HEK293 (cell line): ENCODE data around the gene ZNF260.

Source experiments
- CTCF ChIA-PET: fragments of 350-600 bp; formaldehyde crosslinking; extraction: SDS; loops from one replicate; lab custom pipeline; 2021; ENCODE audit warnings: antibody characterized with exemption; lab: Yijun Ruan, JAX
- POLR2A ChIA-PET: fragments of 300-600 bp; formaldehyde crosslinking; extraction: SDS; loops from one replicate; lab custom pipeline; 2020; ENCODE audit warnings: antibody characterized with exemption, inconsistent platforms; lab: Yijun Ruan, JAX
- H3K27ac ChIP-seq: fragments of 200-500 bp; sonication (Bioruptor generic); 2 replicates; pipeline ENCODE4 v1.5.1; 2014; ENCODE audit warnings: low read depth, low read length, control low read depth, inconsistent platforms; ENCODE audit errors: extremely low read depth
- H3K36me3 ChIP-seq, 2 experiments: fragments of 200-500 bp in 1 of 2; sonication (Bioruptor generic) in 1 of 2; 1 replicate in 1 of 2; 2 replicates in 1 of 2; pipeline ENCODE4 v1.5.1; 2014 to 2017; ENCODE audit warnings: inconsistent platforms in 2 of 2, low read length in 2 of 2; ENCODE audit not compliant: control insufficient read depth in 2 of 2, insufficient read depth in 1 of 2
- H3K4me1 ChIP-seq: fragments of 200-500 bp; sonication (Bioruptor generic); 2 replicates; pipeline ENCODE4 v1.5.1; 2014; ENCODE audit warnings: mild to moderate bottlenecking, low read length, inconsistent platforms; ENCODE audit not compliant: control insufficient read depth, insufficient read depth
- H3K4me3 ChIP-seq: 2 replicates; pipeline ENCODE4 v1.5.1; 2011; ENCODE audit warnings: low read depth, mild to moderate bottlenecking, control low read depth, low read length, moderate library complexity
- H3K9me3 ChIP-seq: fragments of 200-500 bp; sonication (Bioruptor generic); 2 replicates; pipeline ENCODE4 v1.5.1; 2014; ENCODE audit warnings: low read depth, low read length, inconsistent platforms; ENCODE audit not compliant: control insufficient read depth, insufficient read depth
- HOXD13 ChIP-seq: sonication (generic); formaldehyde crosslinking; IDR thresholded peaks from 2 replicates; pipeline ENCODE4 v1.8.0; 2022; ENCODE audit warnings: missing genetic modification reagents, borderline replicate concordance
- KLF16 ChIP-seq: fragments of 450-650 bp; formaldehyde crosslinking; IDR thresholded peaks from 2 replicates; pipeline ENCODE4 v1.5.1; 2017; ENCODE audit warnings: missing biosample characterization, missing genetic modification characterization
- KLF9 ChIP-seq: fragments of 450-650 bp; formaldehyde crosslinking; IDR thresholded peaks from 2 replicates; pipeline ENCODE4 v1.5.1; 2016; ENCODE audit warnings: missing biosample characterization, missing genetic modification characterization, low read depth
- MEIS1 ChIP-seq: sonication (generic); formaldehyde crosslinking; IDR thresholded peaks from 2 replicates; pipeline ENCODE4 v1.8.1; 2022; ENCODE audit warnings: missing genetic modification reagents, mild to moderate bottlenecking, borderline replicate concordance
- SP3 ChIP-seq: fragments of 450-650 bp; formaldehyde crosslinking; IDR thresholded peaks from 2 replicates; pipeline ENCODE4 v1.5.1; 2016; ENCODE audit warnings: missing biosample characterization, missing genetic modification characterization
- YY1 ChIP-seq: fragments of 450-650 bp; formaldehyde crosslinking; IDR thresholded peaks from 2 replicates; pipeline ENCODE4 v1.5.1; 2018; ENCODE audit warnings: missing biosample characterization, missing genetic modification characterization
- ZBTB20 ChIP-seq: fragments of 450-650 bp; formaldehyde crosslinking; IDR thresholded peaks from 2 replicates; pipeline ENCODE4 v1.5.1; 2016; ENCODE audit warnings: missing biosample characterization, missing genetic modification characterization
- ZNF169 ChIP-seq: fragments of 450-650 bp; formaldehyde crosslinking; IDR thresholded peaks from 2 replicates; pipeline ENCODE4 v1.5.1; 2016; ENCODE audit warnings: missing biosample characterization, missing genetic modification characterization
- ZNF19 ChIP-seq: fragments of 450-650 bp; formaldehyde crosslinking; IDR thresholded peaks from 2 replicates; pipeline ENCODE4; 2016; ENCODE audit warnings: missing biosample characterization, missing genetic modification characterization, low read depth
- ZNF292 ChIP-seq: fragments of 450-650 bp; formaldehyde crosslinking; IDR thresholded peaks from 2 replicates; pipeline ENCODE4 v1.5.1; 2016; ENCODE audit warnings: low read depth, missing biosample characterization, missing genetic modification characterization, borderline replicate concordance
- ZNF302 ChIP-seq: fragments of 450-650 bp; formaldehyde crosslinking; IDR thresholded peaks from 2 replicates; pipeline ENCODE4 v1.5.1; 2016; ENCODE audit warnings: missing biosample characterization, missing genetic modification characterization, low read depth
- ZNF416 ChIP-seq: fragments of 450-650 bp; formaldehyde crosslinking; IDR thresholded peaks from 2 replicates; pipeline ENCODE4 v1.5.1; 2016; ENCODE audit warnings: missing biosample characterization, missing genetic modification characterization
- ZNF48 ChIP-seq: fragments of 450-650 bp; formaldehyde crosslinking; IDR thresholded peaks from 2 replicates; pipeline ENCODE4 v1.5.1; 2016; ENCODE audit warnings: missing biosample characterization, missing genetic modification characterization
- ZNF513 ChIP-seq: fragments of 450-650 bp; IDR thresholded peaks from 2 replicates; pipeline ENCODE4 v1.5.1; 2018; ENCODE audit warnings: missing biosample characterization, missing genetic modification characterization
- ZNF549 ChIP-seq: fragments of 450-650 bp; IDR thresholded peaks from 2 replicates; pipeline ENCODE4 v1.5.1; 2018; ENCODE audit warnings: missing biosample characterization, missing genetic modification characterization, mild to moderate bottlenecking, inconsistent platforms, moderate library complexity
- ZNF555 ChIP-seq: fragments of 450-650 bp; formaldehyde crosslinking; conservative IDR thresholded peaks from 2 replicates; pipeline ENCODE4 v1.5.1; 2017; ENCODE audit warnings: missing biosample characterization, mild to moderate bottlenecking, missing genetic modification characterization, inconsistent platforms
- ZNF558 ChIP-seq: fragments of 450-650 bp; formaldehyde crosslinking; IDR thresholded peaks from 2 replicates; pipeline ENCODE4 v1.5.1; 2016; ENCODE audit warnings: missing biosample characterization, missing genetic modification characterization
- ZNF596 ChIP-seq: fragments of 450-650 bp; IDR thresholded peaks from 2 replicates; pipeline ENCODE4 v1.5.0; 2018; ENCODE audit warnings: missing biosample characterization, mild to moderate bottlenecking, missing genetic modification characterization, moderate library complexity
- ZNF658 ChIP-seq: fragments of 450-650 bp; formaldehyde crosslinking; IDR thresholded peaks from 2 replicates; pipeline ENCODE4; 2016; ENCODE audit warnings: missing biosample characterization, missing genetic modification characterization
- ZNF768 ChIP-seq: fragments of 450-650 bp; formaldehyde crosslinking; IDR thresholded peaks from 2 replicates; pipeline ENCODE4 v1.5.1; 2018; ENCODE audit warnings: missing biosample characterization, mild to moderate bottlenecking, missing genetic modification characterization
- ZNF785 ChIP-seq: fragments of 450-650 bp; formaldehyde crosslinking; IDR thresholded peaks from 2 replicates; pipeline ENCODE4 v1.5.1; 2016; ENCODE audit warnings: missing biosample characterization, missing genetic modification characterization
- ZNF791 ChIP-seq: fragments of 450-650 bp; formaldehyde crosslinking; IDR thresholded peaks from 2 replicates; pipeline ENCODE4 v1.5.1; 2016; ENCODE audit warnings: missing biosample characterization, missing genetic modification characterization
- ZNF837 ChIP-seq: fragments of 450-650 bp; formaldehyde crosslinking; IDR thresholded peaks from 2 replicates; pipeline ENCODE4 v1.5.1; 2016; ENCODE audit warnings: missing biosample characterization, missing genetic modification characterization
- TF ChIP-seq, protein P1 (sequence below): fragments of 450-650 bp; formaldehyde crosslinking; IDR thresholded peaks from 2 replicates; pipeline ENCODE4 v1.5.1; 2016; ENCODE audit warnings: missing biosample characterization, missing genetic modification characterization, low read depth
- TF ChIP-seq, protein P2 (sequence below): fragments of 450-650 bp; formaldehyde crosslinking; IDR thresholded peaks from 2 replicates; pipeline ENCODE4 v1.5.1; 2016; ENCODE audit warnings: missing biosample characterization, missing genetic modification characterization
- TF ChIP-seq, protein P3 (sequence below): fragments of 450-650 bp; formaldehyde crosslinking; IDR thresholded peaks from 2 replicates; pipeline ENCODE4 v1.5.1; 2016; ENCODE audit warnings: missing biosample characterization, missing genetic modification characterization
- TF ChIP-seq, protein P4 (sequence below): fragments of 450-650 bp; formaldehyde crosslinking; conservative IDR thresholded peaks from 2 replicates; pipeline ENCODE4 v1.5.1; 2016; ENCODE audit warnings: low read depth, missing biosample characterization, missing genetic modification characterization

Gene ZNF260

GRCh38 chr19:36564391-36564790, 36.3 kb upstream of the ZNF260 start:
- Histone ChIP-seq H3K27ac (no peak overlapping the region), H3K4me1 (no peaks in the 10 kb centered on the region), H3K4me3 (no peak overlapping the region), H3K9me3 (peaks cover 43% of the 10 kb centered on the region), H3K36me3 (peaks cover 48 to 81% of the 10 kb centered on the region in 2 experiments)
- POLR2A ChIA-PET: interaction anchor here (1.4 kb wide), 1 partner anchor 9 kb away, joined by 4 read pairs; the partner anchor contains the start of gene ZNF529
- TF ChIP-seq ZBTB20 (no peak), ZNF558 (no peak), MEIS1 (no peak), ZNF785 (tag by site-specific recombination) (no peak), ZNF555 (tag by site-specific recombination) (no peak), ZNF19 (no peak), YY1 (no peak), KLF9 (tag by site-specific recombination) (no peak), ZNF513 (no peak), ZNF549 (tag by site-specific recombination) (no peak), ZNF48 (no peak), ZNF169 (no peak), ZNF658 (no peak), SP3 (tag by site-specific recombination) (no peak), ZNF416 (no peak)
- TF ChIP-seq, protein P1, sequence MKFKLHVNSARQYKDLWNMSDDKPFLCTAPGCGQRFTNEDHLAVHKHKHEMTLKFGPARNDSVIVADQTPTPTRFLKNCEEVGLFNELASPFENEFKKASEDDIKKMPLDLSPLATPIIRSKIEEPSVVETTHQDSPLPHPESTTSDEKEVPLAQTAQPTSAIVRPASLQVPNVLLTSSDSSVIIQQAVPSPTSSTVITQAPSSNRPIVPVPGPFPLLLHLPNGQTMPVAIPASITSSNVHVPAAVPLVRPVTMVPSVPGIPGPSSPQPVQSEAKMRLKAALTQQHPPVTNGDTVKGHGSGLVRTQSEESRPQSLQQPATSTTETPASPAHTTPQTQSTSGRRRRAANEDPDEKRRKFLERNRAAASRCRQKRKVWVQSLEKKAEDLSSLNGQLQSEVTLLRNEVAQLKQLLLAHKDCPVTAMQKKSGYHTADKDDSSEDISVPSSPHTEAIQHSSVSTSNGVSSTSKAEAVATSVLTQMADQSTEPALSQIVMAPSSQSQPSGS: no peak
- CTCF ChIA-PET: no interaction called here

DNA sequence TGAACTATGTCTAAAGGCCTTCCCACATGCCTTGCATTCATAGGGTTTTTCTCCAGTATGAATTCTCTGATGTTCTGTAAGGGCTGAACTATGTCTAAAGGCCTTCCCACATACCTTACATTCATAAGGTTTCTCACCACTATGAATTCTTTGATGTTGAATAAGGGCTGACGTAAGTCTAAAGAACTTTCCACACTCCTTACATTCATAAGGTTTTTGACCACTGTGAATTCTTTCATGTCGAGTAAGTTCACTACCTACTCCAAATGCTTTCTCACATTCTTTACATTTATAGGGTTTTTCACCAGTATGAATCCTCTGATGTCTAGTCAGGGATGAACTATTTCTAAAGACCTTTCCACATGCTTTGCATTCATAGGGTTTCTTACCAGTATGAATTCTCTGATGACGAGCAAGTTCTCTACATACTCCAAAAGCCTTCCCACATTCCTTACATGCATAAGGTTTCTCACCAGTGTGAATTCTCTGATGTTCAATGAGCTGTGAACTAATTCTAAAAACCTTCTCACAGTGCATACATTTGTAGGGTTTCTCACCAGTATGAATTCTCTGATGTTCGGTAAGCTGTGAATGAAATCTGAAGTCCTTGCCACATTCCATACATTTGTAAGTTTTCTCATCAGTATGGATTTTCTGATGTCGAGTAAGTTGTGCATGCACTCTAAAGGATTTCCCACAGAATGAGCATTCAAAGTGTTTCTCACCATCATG, 19.1 kb upstream of the ZNF260 start:
- no peak overlapping the region for H3K4me3 ChIP-seq
- POLR2A ChIA-PET: no interaction called here
- CTCF ChIA-PET: interaction anchor here (0.8 kb wide), 1 partner anchor 22 kb away, joined by 3 read pairs; no protein-coding TSS in a partner anchor
- peaks cover 47% of the 10 kb centered on the region for H3K9me3 ChIP-seq
- no peak overlapping the region for H3K27ac ChIP-seq
- peaks cover 73 to 78% of the 10 kb centered on the region in 2 experiments for H3K36me3 ChIP-seq
- H3K4me1 ChIP-seq: no peaks in the 10 kb centered on the region
- TF ChIP-seq ZNF596 (tag by site-specific recombination): no peak
- TF ChIP-seq KLF16 (tag by site-specific recombination): no peak
- no peak for TF ChIP-seq ZNF292 (tag by site-specific recombination)
- TF ChIP-seq, protein P2, sequence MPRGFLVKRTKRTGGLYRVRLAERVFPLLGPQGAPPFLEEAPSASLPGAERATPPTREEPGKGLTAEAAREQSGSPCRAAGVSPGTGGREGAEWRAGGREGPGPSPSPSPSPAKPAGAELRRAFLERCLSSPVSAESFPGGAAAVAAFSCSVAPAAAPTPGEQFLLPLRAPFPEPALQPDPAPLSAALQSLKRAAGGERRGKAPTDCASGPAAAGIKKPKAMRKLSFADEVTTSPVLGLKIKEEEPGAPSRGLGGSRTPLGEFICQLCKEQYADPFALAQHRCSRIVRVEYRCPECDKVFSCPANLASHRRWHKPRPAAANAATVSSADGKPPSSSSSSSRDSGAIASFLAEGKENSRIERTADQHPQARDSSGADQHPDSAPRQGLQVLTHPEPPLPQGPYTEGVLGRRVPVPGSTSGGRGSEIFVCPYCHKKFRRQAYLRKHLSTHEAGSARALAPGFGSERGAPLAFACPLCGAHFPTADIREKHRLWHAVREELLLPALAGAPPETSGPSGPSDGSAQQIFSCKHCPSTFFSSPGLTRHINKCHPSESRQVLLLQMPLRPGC (tag by site-specific recombination): no peak
- TF ChIP-seq HOXD13 (CRISPR knock-in tag): no peak
- TF ChIP-seq, protein P3, sequence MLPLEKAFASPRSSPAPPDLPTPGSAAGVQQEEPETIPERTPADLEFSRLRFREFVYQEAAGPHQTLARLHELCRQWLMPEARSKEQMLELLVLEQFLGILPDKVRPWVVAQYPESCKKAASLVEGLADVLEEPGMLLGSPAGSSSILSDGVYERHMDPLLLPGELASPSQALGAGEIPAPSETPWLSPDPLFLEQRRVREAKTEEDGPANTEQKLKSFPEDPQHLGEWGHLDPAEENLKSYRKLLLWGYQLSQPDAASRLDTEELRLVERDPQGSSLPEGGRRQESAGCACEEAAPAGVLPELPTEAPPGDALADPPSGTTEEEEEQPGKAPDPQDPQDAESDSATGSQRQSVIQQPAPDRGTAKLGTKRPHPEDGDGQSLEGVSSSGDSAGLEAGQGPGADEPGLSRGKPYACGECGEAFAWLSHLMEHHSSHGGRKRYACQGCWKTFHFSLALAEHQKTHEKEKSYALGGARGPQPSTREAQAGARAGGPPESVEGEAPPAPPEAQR (tag by site-specific recombination): no peak
- no peak for TF ChIP-seq ZNF791 (tag by site-specific recombination)
- TF ChIP-seq ZNF302 (tag by site-specific recombination): 0 out of 2 replicates have a peak, but pooled peaks have one; percentile 46
- TF ChIP-seq ZNF768 (tag by site-specific recombination): no peak
- no peak for TF ChIP-seq ZNF837
- TF ChIP-seq, protein P4, sequence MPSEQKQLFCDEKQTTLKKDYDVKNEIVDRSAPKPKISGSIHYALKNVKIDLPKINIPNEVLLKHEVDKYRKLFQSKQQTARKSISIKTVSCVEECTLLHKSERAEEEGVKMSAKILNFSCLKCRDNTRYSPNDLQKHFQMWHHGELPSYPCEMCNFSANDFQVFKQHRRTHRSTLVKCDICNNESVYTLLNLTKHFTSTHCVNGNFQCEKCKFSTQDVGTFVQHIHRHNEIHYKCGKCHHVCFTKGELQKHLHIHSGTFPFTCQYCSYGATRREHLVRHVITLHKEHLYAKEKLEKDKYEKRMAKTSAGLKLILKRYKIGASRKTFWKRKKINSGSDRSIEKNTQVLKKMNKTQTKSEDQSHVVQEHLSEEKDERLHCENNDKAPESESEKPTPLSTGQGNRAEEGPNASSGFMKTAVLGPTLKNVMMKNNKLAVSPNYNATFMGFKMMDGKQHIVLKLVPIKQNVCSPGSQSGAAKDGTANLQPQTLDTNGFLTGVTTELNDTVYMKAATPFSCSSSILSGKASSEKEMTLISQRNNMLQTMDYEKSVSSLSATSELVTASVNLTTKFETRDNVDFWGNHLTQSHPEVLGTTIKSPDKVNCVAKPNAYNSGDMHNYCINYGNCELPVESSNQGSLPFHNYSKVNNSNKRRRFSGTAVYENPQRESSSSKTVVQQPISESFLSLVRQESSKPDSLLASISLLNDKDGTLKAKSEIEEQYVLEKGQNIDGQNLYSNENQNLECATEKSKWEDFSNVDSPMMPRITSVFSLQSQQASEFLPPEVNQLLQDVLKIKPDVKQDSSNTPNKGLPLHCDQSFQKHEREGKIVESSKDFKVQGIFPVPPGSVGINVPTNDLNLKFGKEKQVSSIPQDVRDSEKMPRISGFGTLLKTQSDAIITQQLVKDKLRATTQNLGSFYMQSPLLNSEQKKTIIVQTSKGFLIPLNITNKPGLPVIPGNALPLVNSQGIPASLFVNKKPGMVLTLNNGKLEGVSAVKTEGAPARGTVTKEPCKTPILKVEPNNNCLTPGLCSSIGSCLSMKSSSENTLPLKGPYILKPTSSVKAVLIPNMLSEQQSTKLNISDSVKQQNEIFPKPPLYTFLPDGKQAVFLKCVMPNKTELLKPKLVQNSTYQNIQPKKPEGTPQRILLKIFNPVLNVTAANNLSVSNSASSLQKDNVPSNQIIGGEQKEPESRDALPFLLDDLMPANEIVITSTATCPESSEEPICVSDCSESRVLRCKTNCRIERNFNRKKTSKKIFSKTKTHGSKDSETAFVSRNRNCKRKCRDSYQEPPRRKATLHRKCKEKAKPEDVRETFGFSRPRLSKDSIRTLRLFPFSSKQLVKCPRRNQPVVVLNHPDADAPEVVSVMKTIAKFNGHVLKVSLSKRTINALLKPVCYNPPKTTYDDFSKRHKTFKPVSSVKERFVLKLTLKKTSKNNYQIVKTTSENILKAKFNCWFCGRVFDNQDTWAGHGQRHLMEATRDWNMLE (tag by site-specific recombination): peak; percentile 79
